ENCODE results near the gene OPTC.
"Not testable (repeated sequence)": the region's sequence is repeated elsewhere in the genome, so short reads cannot be mapped to it uniquely, and the experiment has no call there.

The OPTC gene

GRCh38 chr1:203517426-203518110, 23.6 kb downstream of the OPTC start:
- no peak for TF ChIP-seq CTCF (IDR thresholded peaks at IDR 0.05; ENCODE audit: low read depth, low read length)
- no peak for DNase-seq (ENCODE audit: extremely low read depth, low read depth)

- DNase-seq (ENCODE audit: extremely low read depth, low read depth), result not testable (repeated sequence)
These were observed 24.2 kb downstream of the OPTC start for GRCh38 chr1:203518139-203518538.

GRCh38 chr1:203518541-203518940, 24.6 kb downstream of the OPTC start:
- no peak for TF ChIP-seq CTCF (IDR thresholded peaks at IDR 0.05; ENCODE audit: low read depth, low read length)
- no peak for DNase-seq (ENCODE audit: extremely low read depth, low read depth)

GRCh38 chr1:203519053-203519840, 25.3 kb downstream of the OPTC start:
- TF ChIP-seq CTCF (IDR thresholded peaks at IDR 0.05; ENCODE audit: low read depth, low read length), result no peak
- DNase-seq (ENCODE audit: extremely low read depth, low read depth), result no peak

- no peak for TF ChIP-seq CTCF (IDR thresholded peaks at IDR 0.05; ENCODE audit: low read depth, low read length)
- no peak for DNase-seq (ENCODE audit: extremely low read depth, low read depth)
These were observed 25.9 kb downstream of the OPTC start for GRCh38 chr1:203519896-203520295.

GRCh38 chr1:203520315-203520714, 26.4 kb downstream of the OPTC start:
- TF ChIP-seq CTCF (IDR thresholded peaks at IDR 0.05; ENCODE audit: low read depth, low read length), result no peak

GRCh38 chr1:203521074-203521794, 27.3 kb downstream of the OPTC start:
- TF ChIP-seq CTCF (IDR thresholded peaks at IDR 0.05; ENCODE audit: low read depth, low read length), result no peak
- no peak for DNase-seq (ENCODE audit: extremely low read depth, low read depth)

More at GRCh38 chr1:203520315-203520714, 26.4 kb downstream of the OPTC start:
- DNase-seq (ENCODE audit: extremely low read depth, low read depth), result peak; percentile 19

All from AG09319 (cell line).